Left kidney (tissue), 2 donors: ENCODE results near the gene OTUB1. TPM values are rescaled to one million over a fixed set of nuclear protein-coding genes. Genes with fewer than 3 reads are reported as not detected.

Experiments used
- DNase-seq: peaks from one replicate; pipeline ENCODE4 v3.0.0-alpha.2; 2013
- polyA plus RNA-seq: library from polyadenylated mRNA; unstranded; fragments of 120-200 nt; gene quantifications from one replicate; pipeline ENCODE4 v1.2.1, GENCODE V29; 2013; ENCODE audit not compliant: insufficient read length

Gene OTUB1
- polyA plus RNA-seq, 1 donor, result 105 TPM

GRCh38 chr11:64003807-64004589 lies 17.8 kb downstream of the OTUB1 start:
- DNase-seq, result no peak

DNA sequence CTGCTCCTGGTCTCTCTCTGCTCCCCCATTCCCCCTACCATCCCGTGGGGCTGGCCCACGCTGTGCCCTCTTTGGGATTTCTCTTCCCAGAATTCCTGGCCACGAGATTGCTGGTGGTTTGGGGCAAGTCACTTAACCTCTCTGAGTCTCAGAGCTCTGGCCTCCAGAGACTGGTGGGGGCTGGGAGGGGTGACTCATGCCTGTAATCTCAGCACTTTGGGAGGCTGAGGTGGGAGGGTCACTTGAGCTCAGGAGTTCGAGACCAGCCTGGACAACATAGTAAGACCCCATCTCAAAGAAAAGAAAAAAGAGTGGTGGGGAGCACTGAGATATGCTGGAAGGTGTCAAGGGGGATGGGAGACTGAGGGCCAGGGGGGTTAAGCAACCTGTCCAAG lies 18.3 kb downstream of the OTUB1 start:
- DNase-seq, result no peak

- DNase-seq, result no peak
These were observed 19.5 kb downstream of the OTUB1 start for GRCh38 chr11:64005691-64006090.

DNA sequence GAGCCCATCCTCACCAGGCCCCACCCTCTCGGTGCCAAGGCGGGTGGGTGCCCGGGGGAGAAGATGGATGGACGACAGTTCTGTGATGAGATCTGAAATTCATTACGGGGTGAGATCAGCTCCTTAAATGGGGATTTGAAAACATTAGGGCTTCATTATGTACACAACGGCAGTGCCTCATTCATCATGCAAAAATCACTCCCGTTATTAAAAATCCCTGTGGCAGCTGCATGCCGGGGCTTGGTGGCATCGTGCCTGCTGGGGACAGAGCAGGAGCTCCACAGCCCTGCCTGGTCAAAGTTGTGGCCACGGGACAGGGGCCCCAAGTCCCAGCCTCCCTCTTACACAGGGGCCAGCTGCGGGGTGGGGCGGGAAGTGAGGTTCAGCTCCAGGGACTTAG lies 20.2 kb downstream of the OTUB1 start:
- no peak for DNase-seq

DNA sequence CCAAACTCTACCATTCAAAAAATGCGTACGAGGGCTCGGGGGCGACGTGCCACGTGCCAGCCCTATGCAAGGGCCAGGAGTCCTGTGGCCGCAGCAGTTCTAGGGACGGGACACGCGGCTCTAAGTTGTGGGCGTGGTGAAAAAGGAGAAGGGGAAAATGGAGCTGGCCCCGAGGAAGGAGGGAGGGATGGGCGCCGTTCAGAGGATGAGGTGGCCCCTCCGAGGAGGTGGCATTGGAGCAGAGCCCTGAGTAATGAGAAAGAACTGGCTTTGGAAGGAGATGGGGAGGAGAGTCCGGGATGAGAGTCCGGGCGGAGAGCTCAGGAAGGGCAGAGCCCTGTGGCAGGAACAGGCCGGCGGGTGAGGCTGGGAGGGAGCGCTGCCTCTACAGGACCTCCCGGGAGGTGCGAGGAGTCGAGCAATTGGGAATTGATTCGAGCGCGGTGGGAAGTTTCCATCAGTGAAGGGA lies 21.0 kb downstream of the OTUB1 start:
- no peak for DNase-seq

DNA sequence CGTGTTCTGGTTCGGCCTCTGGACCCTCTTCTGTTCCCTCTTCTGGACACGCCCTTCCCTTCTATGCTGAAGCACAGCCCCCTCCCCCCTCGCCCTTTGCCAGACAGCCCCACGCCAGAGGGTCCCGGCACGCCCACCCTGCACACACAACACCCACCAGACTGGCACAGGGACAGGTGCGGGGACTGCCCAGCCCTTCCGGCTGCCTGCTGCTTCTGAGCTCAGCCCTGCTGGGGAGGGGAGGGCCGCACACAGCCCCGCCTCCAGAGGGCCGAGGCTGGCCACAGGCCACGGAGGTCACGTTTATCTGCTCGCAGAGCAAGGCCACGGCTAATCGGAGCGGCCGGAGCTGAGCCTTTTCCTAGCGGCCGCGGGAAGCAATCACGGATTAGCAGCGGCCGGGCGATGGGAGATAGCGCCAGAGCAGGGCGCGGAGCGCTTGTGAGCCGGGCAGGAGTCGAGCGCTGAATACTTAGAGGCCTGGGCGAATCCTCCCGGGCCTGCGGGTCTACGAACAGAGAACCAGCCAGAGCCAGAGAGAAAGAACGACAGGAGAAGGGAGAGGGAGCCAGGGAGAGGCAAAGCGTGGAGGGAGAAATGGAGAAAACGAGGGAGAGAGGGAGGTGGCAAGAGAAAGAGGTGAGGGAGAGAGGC lies 21.5 kb downstream of the OTUB1 start:
- no peak for DNase-seq

DNA sequence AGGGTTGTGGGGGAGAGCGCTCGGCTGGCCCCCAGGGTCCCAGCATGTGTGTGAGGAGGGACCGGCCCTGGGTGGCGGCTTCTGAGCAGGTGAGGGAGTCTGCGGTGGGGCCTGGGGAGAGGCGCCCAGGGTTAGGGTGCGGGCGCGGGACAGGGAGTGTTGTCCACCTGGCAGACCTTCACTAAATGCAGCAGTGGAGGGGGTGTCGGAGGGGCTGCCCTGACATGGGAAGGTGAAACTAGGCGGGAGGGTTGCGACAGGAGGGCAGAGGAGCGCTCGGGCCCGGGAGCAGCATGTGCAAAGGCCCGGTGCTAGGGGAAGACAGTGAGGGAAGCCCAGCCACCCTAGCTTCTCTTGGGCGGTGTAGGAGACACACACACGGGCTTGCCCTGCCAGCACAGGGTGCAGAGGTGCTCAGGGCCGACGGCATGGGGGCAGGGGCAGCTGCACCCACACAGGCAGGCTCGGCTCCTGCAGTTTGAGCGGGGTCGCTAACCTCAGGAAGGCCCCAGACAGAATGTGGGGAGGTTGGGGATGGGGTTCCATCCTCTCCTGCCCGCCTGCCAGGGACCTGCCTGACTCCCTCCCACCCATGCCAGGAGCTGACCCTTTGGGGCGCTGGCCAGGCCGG lies 22.2 kb downstream of the OTUB1 start:
- no peak for DNase-seq

GRCh38 chr11:64008914-64009633 lies 22.8 kb downstream of the OTUB1 start:
- no peak for DNase-seq

DNA sequence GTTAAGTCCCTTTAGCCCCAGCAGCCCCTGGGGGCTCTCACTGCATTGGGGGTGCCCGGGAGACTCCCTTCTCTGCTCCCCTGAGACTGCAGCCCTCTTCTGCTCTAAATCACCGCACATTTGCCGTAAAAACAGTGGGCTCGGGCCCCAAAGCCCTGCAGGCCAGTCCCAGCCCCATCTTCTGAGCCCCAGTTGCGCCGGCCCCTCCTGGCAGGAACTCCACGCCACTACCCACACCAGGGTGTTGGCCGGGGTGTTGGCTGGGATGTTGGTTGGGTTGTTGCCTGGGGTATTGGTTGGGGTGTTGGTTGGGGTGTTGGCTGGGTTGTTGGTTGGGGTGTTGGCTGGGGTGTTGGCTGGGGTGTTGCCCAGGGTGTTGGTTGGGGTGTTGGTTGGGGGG lies 23.5 kb downstream of the OTUB1 start:
- no peak for DNase-seq

DNA sequence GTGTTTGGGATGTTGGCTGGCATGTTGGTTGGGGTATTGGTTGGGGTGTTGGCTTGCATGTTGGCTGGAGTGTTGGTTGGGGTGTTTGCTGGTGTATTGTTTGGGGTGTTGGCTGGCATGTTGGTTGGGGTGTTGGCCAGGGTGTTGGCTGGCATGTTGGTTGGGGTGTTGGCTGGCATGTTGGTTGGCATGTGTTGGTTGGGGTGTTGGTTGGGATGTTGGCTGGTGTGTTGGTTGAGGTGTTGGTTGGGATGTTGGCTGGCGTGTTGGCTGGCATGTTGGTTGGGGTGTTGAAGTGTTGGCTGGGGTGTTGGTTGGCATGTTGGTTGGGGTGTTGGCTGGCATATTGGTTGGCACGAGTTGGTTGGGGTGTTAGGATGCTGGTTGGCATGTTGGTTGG lies 24.5 kb downstream of the OTUB1 start:
- no peak for DNase-seq

DNA sequence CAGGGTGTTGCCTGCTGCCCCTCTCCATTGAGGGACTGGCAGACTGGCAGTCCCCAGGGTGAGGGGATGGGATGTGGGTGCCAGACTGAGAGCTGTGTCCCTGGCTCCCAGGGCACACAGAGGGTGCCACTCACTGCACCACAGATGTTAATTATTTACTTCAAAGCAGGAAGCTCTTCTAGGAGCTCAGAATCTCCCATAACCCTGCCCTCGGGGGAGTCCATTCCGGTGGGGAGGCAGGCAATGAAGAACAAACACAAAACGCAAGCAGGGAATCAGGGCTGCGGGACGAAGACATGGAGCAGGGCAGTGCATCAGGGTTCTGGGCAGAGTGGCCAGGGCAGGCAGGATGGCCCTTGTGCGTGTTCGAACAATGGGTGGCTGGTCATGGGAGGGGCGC lies 25.1 kb downstream of the OTUB1 start:
- DNase-seq, result no peak

DNA sequence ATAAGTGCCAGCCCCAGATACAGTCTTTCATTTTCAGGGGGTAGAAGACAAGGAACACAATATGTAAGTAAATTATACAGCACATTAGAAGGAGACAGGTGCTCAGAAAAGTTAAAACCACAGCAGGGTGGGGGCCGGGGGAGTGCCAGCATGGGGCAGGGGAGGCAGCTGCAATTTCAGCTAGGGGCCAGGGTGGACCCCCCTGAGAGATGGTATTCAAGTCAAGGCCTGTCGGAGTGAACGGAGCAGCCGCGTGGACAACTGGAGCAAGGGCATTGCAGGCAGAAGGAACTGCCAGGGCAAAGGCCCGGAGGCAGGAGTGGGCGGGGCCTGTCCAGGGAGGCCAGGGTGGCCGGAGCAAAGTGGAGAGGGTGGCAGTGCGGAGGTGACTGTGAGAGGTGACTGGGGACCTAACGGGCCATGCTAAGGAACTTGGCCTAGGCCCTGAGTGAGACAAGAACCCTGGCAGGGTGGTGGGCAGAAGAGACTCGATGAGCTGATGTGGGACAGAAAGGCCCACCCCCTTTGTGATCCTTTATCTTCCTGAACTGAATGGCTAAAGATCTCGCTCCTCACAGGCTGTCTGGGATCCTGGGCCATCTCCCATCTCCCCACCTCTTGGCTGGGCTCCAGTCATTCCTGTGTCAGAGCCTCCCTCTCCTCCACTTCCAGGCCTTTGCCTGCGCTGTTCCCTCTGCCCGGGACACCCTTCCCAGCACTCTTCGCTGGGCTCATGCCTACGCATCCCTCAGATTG lies 27.1 kb downstream of the OTUB1 start:
- DNase-seq, result no peak

DNA sequence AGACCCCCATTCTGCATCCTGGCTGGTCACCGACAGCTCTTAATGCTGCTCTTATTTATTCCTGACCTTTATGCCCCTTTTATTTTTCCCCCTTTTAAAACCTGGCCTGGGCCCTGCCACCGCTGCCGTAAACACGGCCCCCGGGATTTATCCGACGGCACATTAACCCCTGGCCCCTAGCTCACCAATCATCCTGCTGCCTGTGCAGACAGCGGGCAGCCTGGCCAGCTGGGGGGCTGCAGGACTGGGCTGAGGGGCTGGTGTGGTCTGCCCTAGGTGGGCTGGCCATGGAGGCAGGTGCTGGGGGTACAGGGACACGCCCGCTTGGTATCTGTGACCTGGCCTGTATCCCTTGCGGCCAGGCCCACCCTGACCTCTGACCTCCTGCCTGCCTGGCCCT lies 28.1 kb downstream of the OTUB1 start:
- no peak for DNase-seq

DNA sequence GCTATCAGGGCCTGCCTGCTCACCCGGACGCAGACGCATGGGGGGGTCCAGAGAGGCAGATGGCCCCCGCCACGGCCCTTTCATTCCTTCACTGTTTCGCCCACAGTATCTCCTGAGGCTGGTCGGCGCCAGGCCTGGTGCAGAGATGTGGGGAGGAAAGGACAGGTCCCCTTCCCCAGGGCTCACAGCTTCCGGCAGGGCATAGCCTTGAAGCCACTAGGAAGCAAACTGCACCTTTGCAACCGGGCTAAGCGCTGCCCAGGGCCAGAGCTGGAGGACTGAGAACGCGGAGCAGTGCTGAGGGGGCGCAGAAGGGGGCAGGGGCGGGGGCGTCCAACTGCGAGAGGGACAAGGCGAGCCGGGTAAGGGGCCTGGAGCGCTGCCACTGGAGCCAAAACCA lies 29.3 kb downstream of the OTUB1 start:
- no peak for DNase-seq

DNA sequence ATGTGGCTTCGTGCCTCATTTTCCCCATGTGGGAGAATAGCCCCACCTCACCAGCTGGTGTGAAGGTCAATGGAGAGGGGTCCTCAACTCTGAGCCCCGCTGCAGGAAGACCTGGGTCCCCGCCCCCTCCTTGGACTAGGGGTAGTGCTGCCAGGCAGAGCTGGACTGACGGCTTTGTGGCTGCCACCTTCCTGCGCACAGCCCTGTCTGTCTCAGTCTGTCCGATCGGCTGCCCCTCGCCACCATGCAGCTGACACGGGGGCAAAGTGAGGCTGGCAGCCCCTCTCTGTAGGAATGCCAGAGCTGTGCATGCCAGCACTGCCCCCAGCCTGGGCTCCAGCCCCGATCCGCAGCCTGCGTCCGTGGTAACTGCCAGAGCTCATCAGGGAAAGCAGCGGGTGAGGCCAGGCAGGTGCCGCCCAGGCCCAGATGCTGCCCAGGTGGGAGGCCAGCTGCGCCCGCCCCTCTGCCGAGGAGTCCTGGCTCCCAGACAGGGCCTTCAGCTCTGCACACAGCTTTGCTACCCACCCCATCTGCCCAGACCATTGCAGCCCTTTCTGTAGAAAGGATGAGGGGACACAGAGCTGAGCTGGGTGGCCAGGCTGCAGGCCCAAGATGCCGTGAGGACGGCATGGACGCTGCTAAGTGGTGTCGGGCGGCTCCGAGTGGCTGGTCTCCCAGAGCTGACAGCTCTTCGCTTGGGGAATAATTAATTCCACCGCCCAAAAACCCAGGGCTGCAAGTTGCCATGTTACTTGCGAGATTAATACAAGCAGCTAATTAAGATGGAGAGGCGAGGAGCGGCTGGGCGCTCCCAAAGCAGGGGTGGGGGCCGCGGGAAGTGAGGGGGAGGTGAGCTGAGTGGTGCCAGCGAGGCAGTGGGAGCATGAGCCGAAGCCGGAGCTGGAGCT lies 30.0 kb downstream of the OTUB1 start:
- DNase-seq, result no peak

- no peak for DNase-seq
These were observed 31.6 kb downstream of the OTUB1 start for GRCh38 chr11:64017945-64018224.

- no peak for DNase-seq
These were observed 32.1 kb downstream of the OTUB1 start for GRCh38 chr11:64018310-64018709.

DNA sequence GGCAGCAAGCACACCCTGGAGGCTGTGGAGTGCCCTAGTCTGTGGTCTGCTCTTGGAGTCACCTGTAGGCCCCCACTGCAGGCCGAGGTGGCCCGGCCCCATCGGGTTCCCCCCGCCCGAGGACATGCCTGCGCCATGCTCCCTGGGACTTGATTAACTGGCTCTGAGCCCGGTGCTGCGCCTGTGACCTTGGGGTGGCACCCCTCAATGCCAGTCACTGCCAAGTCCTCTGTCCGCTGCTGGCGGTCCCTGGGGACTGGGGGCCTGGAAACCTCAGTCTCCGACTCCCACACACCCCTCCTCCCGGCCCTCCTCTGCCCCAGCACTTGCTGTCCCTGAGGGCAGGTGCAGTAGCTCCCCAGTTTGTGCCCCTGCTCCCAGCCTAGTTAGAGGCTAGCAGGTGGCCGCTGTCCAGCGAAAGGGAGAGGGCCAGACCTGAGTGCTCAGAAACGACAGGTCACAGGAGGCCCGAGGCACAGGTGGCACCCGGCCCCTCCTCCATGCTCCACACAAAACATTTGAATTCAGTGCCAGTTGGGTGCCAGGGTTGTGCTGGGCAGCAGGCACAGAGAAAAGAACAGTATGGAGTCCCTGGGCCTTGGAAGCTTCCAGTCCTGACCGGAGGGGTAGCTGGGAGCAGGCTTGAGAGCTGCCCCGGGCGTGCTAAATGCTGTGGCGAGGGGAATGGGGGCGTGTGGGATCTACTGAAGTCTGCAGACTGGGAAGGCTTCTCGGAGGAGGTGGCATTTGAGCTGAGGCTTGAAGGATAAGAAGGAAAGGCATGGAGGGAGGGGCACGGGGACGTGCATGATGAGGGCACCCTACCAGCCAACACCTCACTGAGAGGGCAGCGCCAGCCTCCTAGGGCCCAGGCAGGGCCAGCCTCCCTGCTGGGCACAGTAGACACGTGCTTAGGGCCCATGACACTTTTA lies 33.1 kb downstream of the OTUB1 start:
- DNase-seq, result no peak

- DNase-seq, result no peak
These were observed 34.9 kb downstream of the OTUB1 start for GRCh38 chr11:64020976-64021756.
